ENCODE data around the gene HBE1.

- TF ChIP-seq, protein P1, sequence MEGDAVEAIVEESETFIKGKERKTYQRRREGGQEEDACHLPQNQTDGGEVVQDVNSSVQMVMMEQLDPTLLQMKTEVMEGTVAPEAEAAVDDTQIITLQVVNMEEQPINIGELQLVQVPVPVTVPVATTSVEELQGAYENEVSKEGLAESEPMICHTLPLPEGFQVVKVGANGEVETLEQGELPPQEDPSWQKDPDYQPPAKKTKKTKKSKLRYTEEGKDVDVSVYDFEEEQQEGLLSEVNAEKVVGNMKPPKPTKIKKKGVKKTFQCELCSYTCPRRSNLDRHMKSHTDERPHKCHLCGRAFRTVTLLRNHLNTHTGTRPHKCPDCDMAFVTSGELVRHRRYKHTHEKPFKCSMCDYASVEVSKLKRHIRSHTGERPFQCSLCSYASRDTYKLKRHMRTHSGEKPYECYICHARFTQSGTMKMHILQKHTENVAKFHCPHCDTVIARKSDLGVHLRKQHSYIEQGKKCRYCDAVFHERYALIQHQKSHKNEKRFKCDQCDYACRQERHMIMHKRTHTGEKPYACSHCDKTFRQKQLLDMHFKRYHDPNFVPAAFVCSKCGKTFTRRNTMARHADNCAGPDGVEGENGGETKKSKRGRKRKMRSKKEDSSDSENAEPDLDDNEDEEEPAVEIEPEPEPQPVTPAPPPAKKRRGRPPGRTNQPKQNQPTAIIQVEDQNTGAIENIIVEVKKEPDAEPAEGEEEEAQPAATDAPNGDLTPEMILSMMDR (IDR thresholded peaks at IDR 0.05): no peak
- TF ChIP-seq POLR2A (IDR thresholded peaks at IDR 0.05; ENCODE audit: low read depth): no peak
Measured at GRCh38 chr11:5288906-5289550, 19.3 kb upstream of the HBE1 start.
